Jurkat, Clone E6-1 (cell line): Measurements from ENCODE around the gene KCTD12. TPM values are rescaled to one million over a fixed set of nuclear protein-coding genes. Genes with fewer than 3 reads are reported as not detected.
"Not testable (repeated sequence)": the region's sequence is repeated elsewhere in the genome, so short reads cannot be mapped to it uniquely, and the experiment has no call there.

Source experiments
- DNase-seq: peaks from one replicate; pipeline ENCODE4 v3.0.0-alpha.2; 2011; ENCODE audit warnings: low read depth, low spot score
- H3K4me3 ChIP-seq: 2 replicates; pipeline ENCODE4 v1.5.1; 2011; ENCODE audit warnings: mild to moderate bottlenecking, low read length, control low read depth, moderate library complexity
- polyA plus RNA-seq: library from polyadenylated mRNA; unstranded; fragments of >200 nt; gene quantifications from one replicate; pipeline ENCODE4 v1.2.1, GENCODE V29; 2012; ENCODE audit warnings: missing spikeins; ENCODE audit not compliant: insufficient read length, insufficient read depth

KCTD12 gene
- polyA plus RNA-seq: 8.4 TPM

- peak within 1 kb of the TSS; percentile 56 for H3K4me3 ChIP-seq
- DNase-seq: peak; percentile 69
Measured at GRCh38 chr13:76886292-76887075, at the start of gene KCTD12. TSS of gene KCTD12 (minus strand) at chr13:76886405. CDS start at chr13:76886148, 257 bp downstream.

GRCh38 chr13:76934671-76935070 is 48.5 kb upstream of the KCTD12 start:
- DNase-seq: no peak
- H3K4me3 ChIP-seq: no peak overlapping the region

GRCh38 chr13:76932076-76932475 is 45.9 kb upstream of the KCTD12 start:
- H3K4me3 ChIP-seq: no peak overlapping the region
- DNase-seq: no peak

GRCh38 chr13:76929851-76930374 is 43.7 kb upstream of the KCTD12 start:
- DNase-seq: no peak

GRCh38 chr13:76929320-76929719 is 43.1 kb upstream of the KCTD12 start:
- DNase-seq: no peak
- H3K4me3 ChIP-seq: no peak overlapping the region

More at GRCh38 chr13:76929851-76930374, 43.7 kb upstream of the KCTD12 start:
- no peak overlapping the region for H3K4me3 ChIP-seq

GRCh38 chr13:76928456-76928855 is 42.3 kb upstream of the KCTD12 start:
- no peak for DNase-seq
- H3K4me3 ChIP-seq: no peak overlapping the region

- DNase-seq: no peak
- no peak overlapping the region for H3K4me3 ChIP-seq
Measured at GRCh38 chr13:76927955-76928354, 41.8 kb upstream of the KCTD12 start.

- no peak for DNase-seq
Measured at GRCh38 chr13:76925115-76925514, 38.9 kb upstream of the KCTD12 start.

GRCh38 chr13:76921516-76921915 is 35.3 kb upstream of the KCTD12 start:
- no peak for DNase-seq

More at GRCh38 chr13:76925115-76925514, 38.9 kb upstream of the KCTD12 start:
- no peak overlapping the region for H3K4me3 ChIP-seq

GRCh38 chr13:76917755-76918481 is 31.7 kb upstream of the KCTD12 start:
- not testable (repeated sequence) for DNase-seq, H3K4me3 ChIP-seq

More at GRCh38 chr13:76921516-76921915, 35.3 kb upstream of the KCTD12 start:
- H3K4me3 ChIP-seq: no peak overlapping the region

- DNase-seq: no peak
- no peak overlapping the region for H3K4me3 ChIP-seq
Measured at GRCh38 chr13:76917095-76917494, 30.9 kb upstream of the KCTD12 start.

GRCh38 chr13:76913898-76914297 is 27.7 kb upstream of the KCTD12 start:
- no peak overlapping the region for H3K4me3 ChIP-seq
- no peak for DNase-seq

GRCh38 chr13:76912476-76912875 is 26.3 kb upstream of the KCTD12 start:
- no peak for DNase-seq
- no peak overlapping the region for H3K4me3 ChIP-seq

GRCh38 chr13:76904507-76904906 is 18.3 kb upstream of the KCTD12 start:
- no peak overlapping the region for H3K4me3 ChIP-seq
- no peak for DNase-seq

GRCh38 chr13:76903544-76904162 is 17.4 kb upstream of the KCTD12 start:
- H3K4me3 ChIP-seq: no peak overlapping the region
- DNase-seq: peak; percentile 81

- not testable (repeated sequence) for DNase-seq, H3K4me3 ChIP-seq
Measured at GRCh38 chr13:76899066-76899465, 12.9 kb upstream of the KCTD12 start.

- not testable (repeated sequence) for DNase-seq, H3K4me3 ChIP-seq
Measured at GRCh38 chr13:76897171-76897570, 11.0 kb upstream of the KCTD12 start.

- H3K4me3 ChIP-seq: no peak overlapping the region
- no peak for DNase-seq
Measured at GRCh38 chr13:76894401-76895110, 8.4 kb upstream of the KCTD12 start.

GRCh38 chr13:76892488-76892887 is 6.3 kb upstream of the KCTD12 start:
- H3K4me3 ChIP-seq: no peak overlapping the region
- DNase-seq: no peak
